KOPT-K1 (cell line): ENCODE measurements around the gene TMEM95.

Experiments
- H3K27ac ChIP-seq: fragments of 200-600 bp; sonication (generic); 2 replicates; pipeline ENCODE4 v1.5.1; 2016; ENCODE audit warnings: antibody characterized with exemption, mild to moderate bottlenecking, low read depth, low read length; ENCODE audit not compliant: poor library complexity, severe bottlenecking
- H3K36me3 ChIP-seq: fragments of 200-600 bp; sonication (generic); 2 replicates; pipeline ENCODE4 v1.5.1; 2017; ENCODE audit warnings: antibody characterized with exemption, mild to moderate bottlenecking, low read length, moderate library complexity; ENCODE audit not compliant: insufficient read depth
- H3K9me3 ChIP-seq: fragments of 200-600 bp; sonication (generic); 2 replicates; pipeline ENCODE4 v1.5.1; 2017; ENCODE audit warnings: antibody characterized with exemption, low read length, mild to moderate bottlenecking; ENCODE audit not compliant: insufficient read depth, poor library complexity, severe bottlenecking

Gene TMEM95

GRCh38 chr17:7370853-7371252 is 15.9 kb downstream of the TMEM95 start:
- no peak overlapping the region for H3K27ac ChIP-seq
- H3K9me3 ChIP-seq: no peaks in the 10 kb centered on the region
- no peaks in the 10 kb centered on the region for H3K36me3 ChIP-seq

- Histone ChIP-seq H3K9me3 (peaks cover 4% of the 10 kb centered on the region), H3K36me3 (no peaks in the 10 kb centered on the region), H3K27ac (no peak overlapping the region)
Observed at GRCh38 chr17:7374353-7374752, 19.4 kb downstream of the TMEM95 start.

- Histone ChIP-seq H3K9me3 (peaks cover 10% of the 10 kb centered on the region), H3K36me3 (no peaks in the 10 kb centered on the region), H3K27ac (no peak overlapping the region)
Observed at GRCh38 chr17:7379134-7379533, 24.2 kb downstream of the TMEM95 start.

GRCh38 chr17:7380321-7380720 is 25.4 kb downstream of the TMEM95 start:
- Histone ChIP-seq H3K36me3 (no peaks in the 10 kb centered on the region), H3K9me3 (peaks cover 10% of the 10 kb centered on the region), H3K27ac (no peak overlapping the region)

- H3K9me3 ChIP-seq: peaks cover 10% of the 10 kb centered on the region
- H3K36me3 ChIP-seq: no peaks in the 10 kb centered on the region
- H3K27ac ChIP-seq: no peak within 1 kb of the TSS
Observed at GRCh38 chr17:7380855-7381683, 26.1 kb downstream of the TMEM95 start, which contains the start of gene TNK1. Gene TNK1 (plus strand): TSS chr17:7381089. CDS start chr17:7382927, 1,838 bp downstream.

DNA sequence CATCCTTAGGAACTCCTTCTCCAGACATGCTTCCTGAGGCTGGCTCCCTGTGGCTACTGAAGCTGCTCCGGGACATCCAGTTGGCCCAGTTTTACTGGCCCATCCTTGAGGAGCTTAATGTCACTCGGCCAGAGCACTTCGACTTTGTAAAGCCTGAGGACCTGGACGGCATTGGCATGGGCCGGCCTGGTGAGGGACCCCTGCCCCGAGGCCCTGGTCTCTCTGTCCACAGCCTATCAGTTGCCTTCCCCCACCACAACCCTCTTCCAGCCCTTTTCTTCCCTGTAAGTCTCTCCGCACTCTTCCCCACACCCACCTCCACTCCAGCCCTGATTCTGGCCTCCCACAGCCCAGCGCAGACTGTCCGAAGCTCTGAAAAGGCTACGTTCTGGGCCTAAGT is 27.9 kb downstream of the TMEM95 start:
- H3K27ac ChIP-seq: no peak overlapping the region
- no peaks in the 10 kb centered on the region for H3K36me3 ChIP-seq
- peaks cover 10% of the 10 kb centered on the region for H3K9me3 ChIP-seq

GRCh38 chr17:7383371-7383741 is 28.4 kb downstream of the TMEM95 start:
- Histone ChIP-seq H3K36me3 (no peaks in the 10 kb centered on the region; the same call in 1 of the 2 replicates), H3K27ac (no peak overlapping the region), H3K9me3 (peaks cover 10% of the 10 kb centered on the region)

DNA sequence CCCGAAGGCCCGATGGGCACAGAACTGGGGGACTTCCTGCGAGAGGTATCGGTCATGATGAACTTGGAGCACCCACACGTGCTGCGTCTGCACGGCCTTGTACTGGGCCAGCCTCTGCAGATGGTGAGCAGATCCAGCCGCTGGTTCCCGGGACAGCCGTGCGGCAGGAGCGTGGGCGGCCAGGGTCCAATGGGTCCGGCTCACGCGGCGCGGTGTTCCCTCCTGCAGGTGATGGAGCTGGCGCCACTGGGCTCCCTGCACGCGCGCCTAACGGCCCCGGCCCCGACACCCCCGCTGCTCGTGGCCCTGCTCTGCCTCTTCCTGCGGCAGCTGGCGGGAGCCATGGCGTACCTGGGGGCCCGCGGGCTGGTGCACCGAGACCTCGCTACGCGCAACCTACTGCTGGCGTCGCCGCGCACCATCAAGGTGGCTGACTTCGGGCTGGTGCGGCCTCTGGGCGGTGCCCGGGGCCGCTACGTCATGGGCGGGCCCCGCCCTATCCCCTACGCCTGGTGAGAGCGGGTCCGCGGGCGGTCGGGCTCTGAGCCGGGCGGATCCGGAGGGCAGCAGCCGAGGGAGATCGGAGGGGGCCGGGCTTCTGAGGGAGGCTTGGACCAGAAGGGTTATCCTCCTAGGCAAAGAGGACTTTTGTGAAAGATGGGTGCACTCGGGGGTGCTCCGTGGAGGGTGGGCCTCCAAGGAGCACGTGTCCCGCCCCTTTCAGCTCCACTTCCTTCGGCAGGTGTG is 29.0 kb downstream of the TMEM95 start:
- Histone ChIP-seq H3K9me3 (peaks cover 10% of the 10 kb centered on the region), H3K36me3 (no peaks in the 10 kb centered on the region; the same call in 1 of the 2 replicates), H3K27ac (peak overlapping the region; percentile 45)

- peaks cover 4% of the 10 kb centered on the region for H3K9me3 ChIP-seq
- no peaks in the 10 kb centered on the region; the same call in 1 of the 2 replicates for H3K36me3 ChIP-seq
- peak overlapping the region; percentile 45 for H3K27ac ChIP-seq
Observed at GRCh38 chr17:7384489-7385081, 29.6 kb downstream of the TMEM95 start.

GRCh38 chr17:7388856-7389255 is 33.9 kb downstream of the TMEM95 start:
- no peaks in the 10 kb centered on the region for H3K9me3 ChIP-seq
- H3K27ac ChIP-seq: no peak overlapping the region
- no peaks in the 10 kb centered on the region; the same call in 1 of the 2 replicates for H3K36me3 ChIP-seq

DNA sequence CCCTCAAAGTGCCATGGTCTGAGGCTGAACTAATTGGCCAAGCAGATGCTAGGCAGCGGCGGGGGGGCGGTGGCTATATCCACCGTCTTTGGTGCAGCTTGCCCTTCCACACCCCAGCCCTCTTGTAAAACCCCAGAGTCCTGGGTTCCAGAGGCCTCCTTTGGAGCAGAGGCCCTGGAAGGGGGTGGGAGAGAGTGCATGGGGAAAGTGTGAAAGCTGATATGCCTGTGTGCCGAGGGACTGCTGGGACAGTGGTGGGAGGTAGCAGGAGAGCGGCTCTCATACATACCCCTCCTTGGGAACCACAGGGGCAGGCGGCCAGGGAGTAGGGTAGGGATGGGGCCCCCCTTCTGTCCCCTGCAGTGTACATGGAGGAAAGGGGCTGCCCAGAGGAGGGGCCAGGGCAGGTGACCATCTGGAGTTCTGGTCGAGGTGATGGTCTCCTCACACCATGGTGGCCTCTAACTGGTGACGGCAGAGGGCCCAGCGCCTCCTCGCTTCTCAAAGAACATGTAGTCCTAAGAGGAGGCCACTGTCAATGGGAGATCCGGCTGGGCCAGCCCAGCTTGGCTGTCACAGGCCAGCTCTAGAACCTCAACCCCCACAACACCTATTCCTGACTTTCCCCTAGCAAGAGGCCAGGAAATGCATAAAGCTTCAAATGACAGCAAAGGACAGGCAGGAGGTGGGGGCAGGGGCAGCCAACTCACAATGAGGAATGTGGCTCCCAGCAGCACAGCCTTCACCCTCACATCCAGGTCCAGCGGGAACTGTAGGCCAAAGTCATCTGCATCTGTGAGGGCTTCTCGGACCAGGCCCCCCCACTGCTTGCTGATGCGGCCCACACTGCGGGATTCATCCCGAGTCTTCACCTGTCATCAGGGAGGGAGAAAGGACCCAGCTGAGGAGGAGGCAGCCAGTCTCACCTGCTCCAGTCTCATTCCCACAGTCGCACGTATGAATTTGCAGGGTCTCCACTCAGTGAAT is 35.3 kb downstream of the TMEM95 start:
- H3K27ac ChIP-seq: no peak overlapping the region
- H3K36me3 ChIP-seq: no peaks in the 10 kb centered on the region; the same call in 1 of the 2 replicates
- H3K9me3 ChIP-seq: no peaks in the 10 kb centered on the region

GRCh38 chr17:7391307-7391706 is 36.4 kb downstream of the TMEM95 start:
- no peaks in the 10 kb centered on the region for H3K9me3 ChIP-seq
- no peaks in the 10 kb centered on the region; the same call in 1 of the 2 replicates for H3K36me3 ChIP-seq

GRCh38 chr17:7392696-7393612 is 38.0 kb downstream of the TMEM95 start:
- no peaks in the 10 kb centered on the region; the same call in 1 of the 2 replicates for H3K36me3 ChIP-seq
- H3K9me3 ChIP-seq: no peaks in the 10 kb centered on the region
- no peak overlapping the region for H3K27ac ChIP-seq

More at GRCh38 chr17:7391307-7391706, 36.4 kb downstream of the TMEM95 start:
- H3K27ac ChIP-seq: no peak overlapping the region
